K562 (cell line): ENCODE data around the gene PREX1. TPM values are rescaled to one million over a fixed set of nuclear protein-coding genes. Genes with fewer than 3 reads are reported as not detected.

Experiments used
- ATAC-seq: fragments of 200-7000 bp; cut with Tn5 transposase; 3 replicates; pipeline ENCODE4 v1.9.1; 2020; ENCODE audit warnings: moderate library complexity
- BruUV-seq: library from RNA; stranded (reverse); fragments of 400-500 nt; replicated peaks from 2 replicates; lab custom pipeline; 2021; lab: Mats Ljungman, UMichigan
- CTCF ChIA-PET: fragments of 300-600 bp; formaldehyde crosslinking; extraction: SDS; loops from one replicate; lab custom pipeline; 2021; ENCODE audit warnings: low intra/inter-chr PET ratio; lab: Yijun Ruan, JAX
- POLR2A ChIA-PET: fragments of 300-600, 350-650 bp; sonication (Branson Sonifier 250); formaldehyde crosslinking; extraction: SDS; loops from one replicate; lab custom pipeline; 2021; ENCODE audit warnings: antibody characterized with exemption, inconsistent platforms; lab: Yijun Ruan, JAX
- DNase-seq, 4 experiments: peaks; one replicate each; pipeline versions ENCODE4 v3.0.0 to v3.0.0-alpha.2; 2011 to 2018; ENCODE audit warnings: low spot score in 3 of 4, mixed read lengths in 3 of 4; ENCODE audit errors: extremely low read depth in 1 of 4
- FAIRE-seq: peaks from 2 replicates; lab custom pipeline; 2011; peaks lifted over from hg19 to GRCh38; lab: Jason Lieb, UNC
- H2AFZ ChIP-seq: 2 replicates; pipeline ENCODE4 v1.6.0; 2011; ENCODE audit warnings: low read depth, low read length, control low read depth, inconsistent platforms
- H3K27ac ChIP-seq: fragments of 200-600 bp; 3 replicates; pipeline ENCODE4 v1.8.0; 2011; ENCODE audit warnings: low read depth, mild to moderate bottlenecking, control low read depth, inconsistent platforms, low read length, moderate library complexity, mixed read lengths; ENCODE audit errors: extremely low read depth
- H3K27me3 ChIP-seq, 2 experiments: fragments of 300-600 bp in 1 of 2; 2 replicates in 1 of 2; 3 replicates in 1 of 2; pipeline versions ENCODE4 v1.6.0 to v1.8.0; 2011; ENCODE audit warnings: inconsistent platforms in 2 of 2, low read length in 2 of 2, mild to moderate bottlenecking in 1 of 2, mixed read lengths in 1 of 2, moderate library complexity in 1 of 2; ENCODE audit not compliant: control insufficient read depth in 2 of 2, insufficient read depth in 2 of 2
- H3K36me3 ChIP-seq: fragments of 300-600 bp; 3 replicates; pipeline ENCODE4 v1.8.0; 2011; ENCODE audit warnings: mild to moderate bottlenecking, low read length, inconsistent platforms; ENCODE audit not compliant: control insufficient read depth, insufficient read depth
- H3K4me1 ChIP-seq, 2 experiments: fragments of 200-600 bp in 1 of 2; replicated peaks in 1 of 2; 2 replicates in 1 of 2; 3 replicates in 1 of 2; pipeline versions ENCODE4 v1.5.1 to v1.8.0; 2011; ENCODE audit warnings: inconsistent platforms in 2 of 2, low read length in 2 of 2, mild to moderate bottlenecking in 1 of 2, mixed read lengths in 1 of 2, moderate library complexity in 1 of 2; ENCODE audit not compliant: control insufficient read depth in 2 of 2, insufficient read depth in 2 of 2
- H3K4me2 ChIP-seq: 2 replicates; pipeline ENCODE4 v1.6.1; 2011; ENCODE audit warnings: low read length, control low read depth, inconsistent platforms, mixed read lengths; ENCODE audit not compliant: insufficient read depth
- H3K4me3 ChIP-seq: fragments of 200-600 bp; sonication (generic), shearing (Covaris generic); 2 replicates; pipeline ENCODE4 v1.5.1; 2016; ENCODE audit warnings: control low read depth, inconsistent platforms
- H3K79me2 ChIP-seq: fragments of 200-600 bp; 3 replicates; pipeline ENCODE4 v1.8.0; 2011; ENCODE audit warnings: low read length, inconsistent platforms; ENCODE audit not compliant: control insufficient read depth, insufficient read depth
- H3K9ac ChIP-seq, 2 experiments: 2 replicates each; pipeline versions ENCODE4 v1.6.0 to v1.6.1; 2011; ENCODE audit warnings: low read depth in 2 of 2, low read length in 2 of 2, control low read depth in 1 of 2, inconsistent platforms in 1 of 2, mild to moderate bottlenecking in 1 of 2, mixed read lengths in 1 of 2; ENCODE audit not compliant: insufficient read depth in 1 of 2
- H3K9me1 ChIP-seq: one replicate; pipeline ENCODE4 v1.6.0; 2011; ENCODE audit warnings: inconsistent platforms, mild to moderate bottlenecking, low read length, moderate library complexity; ENCODE audit not compliant: control insufficient read depth, insufficient read depth
- H3K9me3 ChIP-seq: replicated peaks from 2 replicates; pipeline ENCODE4 v1.5.1; 2011; ENCODE audit warnings: low read depth, low read length, inconsistent platforms; ENCODE audit not compliant: control insufficient read depth, insufficient read depth
- H4K20me1 ChIP-seq: replicated peaks from 2 replicates; pipeline ENCODE4 v1.6.1; 2011; ENCODE audit warnings: low read length, inconsistent platforms, mixed read lengths; ENCODE audit not compliant: control insufficient read depth, insufficient read depth
- BMI1 ChIP-seq: fragments of 150-350 bp; IDR thresholded peaks from 2 replicates; pipeline ENCODE4 v1.6.1; 2014; ENCODE audit warnings: low read length
- E2F8 ChIP-seq: fragments of 450-650 bp; IDR thresholded peaks from 2 replicates; pipeline ENCODE4 v1.7.1; 2018; ENCODE audit warnings: mild to moderate bottlenecking, low read depth; ENCODE audit not compliant: partially characterized antibody
- NR3C1 ChIP-seq: sonication (generic); formaldehyde crosslinking; IDR thresholded peaks from 2 replicates; pipeline ENCODE4 v1.8.1; 2022; ENCODE audit warnings: missing genetic modification reagents
- SMAD2 ChIP-seq: fragments of 150-350 bp; IDR thresholded peaks from 2 replicates; pipeline ENCODE4 v1.6.1; 2014; ENCODE audit warnings: low read depth, mild to moderate bottlenecking, low read length
- ZFP30 ChIP-seq: fragments of 250-450 bp; sonication (Bioruptor Pico); IDR thresholded peaks from 2 replicates; pipeline ENCODE4 v1.8.0; 2022; ENCODE audit warnings: moderate library complexity, mild to moderate bottlenecking, inconsistent platforms, borderline replicate concordance
- ZNF277 ChIP-seq: fragments of 250-450 bp; sonication (Bioruptor Pico); IDR thresholded peaks from 2 replicates; pipeline ENCODE4 v1.8.0; 2022; ENCODE audit warnings: inconsistent platforms, mild to moderate bottlenecking, moderate library complexity, borderline replicate concordance
- ZNF384 ChIP-seq: IDR thresholded peaks from 2 replicates; pipeline ENCODE4 v1.6.1; 2012; ENCODE audit warnings: low read depth, low read length, improper control_type of control experiment
- ZNF445 ChIP-seq: fragments of 250-450 bp; sonication (Bioruptor Pico); IDR thresholded peaks from 2 replicates; pipeline ENCODE4 v1.4.0; 2020; ENCODE audit warnings: low read depth, mild to moderate bottlenecking, moderate library complexity
- ZNF740 ChIP-seq, 3 experiments: fragments of 200-800 bp in 1 of 3; sonication (Bioruptor generic) in 1 of 3; sonication (generic) in 1 of 3; formaldehyde crosslinking in 1 of 3; IDR thresholded peaks; 2 replicates each; pipeline versions ENCODE4 v1.6.1 to v1.8.0; 2016 to 2022; ENCODE audit warnings: mild to moderate bottlenecking in 2 of 3, missing compliant biosample characterization in 2 of 3, missing genetic modification characterization in 2 of 3, missing genetic modification reagents in 1 of 3
- WGBS: fragments of 100-300 bp; shearing (Covaris generic); methylation state at CpG from one replicate; pipeline ENCODE4 v1.1.6; 2016; ENCODE audit warnings: low coverage, mixed read lengths; ENCODE audit not compliant: insufficient coverage; ENCODE audit errors: missing lambda C conversion rate; 5-methylcytosine and 5-hydroxymethylcytosine counted together
- in situ Hi-C: fragments of 300-500 bp; cut with MboI; formaldehyde crosslinking; loops from 4 replicates; pipeline ENCODE4 v1.15.0; 2018; ENCODE audit warnings: inconsistent platforms, mixed read lengths
- intact Hi-C: fragments of 100-400 bp; cut with micrococcal nuclease; formaldehyde crosslinking; loops from 2 replicates; pipeline ENCODE4 v1.14.2; 2022
- polyA plus RNA-seq, 8 experiments: library from polyadenylated mRNA; depleted of rRNA in 4 of 8; stranded (reverse) in 5 of 8; unstranded in 3 of 8; fragments of >200 nt; fragmentation: Nextera tagmentation in 2 of 8; fragmentation: Illumina TruSeq in 1 of 8; extraction: Ambion mirVana in 2 of 8; extraction: Trizol in 1 of 8; gene quantifications; 2 replicates each; pipeline versions ENCODE4 v1.2.1 to v1.2.3, GENCODE V29; 2011 to 2014; ENCODE audit warnings: inconsistent platforms in 1 of 8, missing spikeins in 1 of 8
- total RNA-seq, 7 experiments: library from RNA; depleted of rRNA in 6 of 7; stranded (reverse); fragments of >200 nt in 6 of 7; fragmentation: Illumina TruSeq in 2 of 7; extraction: Trizol in 2 of 7; gene quantifications; 2 replicates each; pipeline versions ENCODE4 v1.2.1 to v1.2.3, GENCODE V29; 2011 to 2021; ENCODE audit warnings: low replicate concordance in 1 of 7

PREX1 gene
- total and polyA plus RNA-seq, 9 of the 15 experiments (the other 6 are each of a cell fraction or from before 2014, with no cell fraction given), result 0.37 to 10.4 (median 4.8) TPM

- no peak; the same call in 2 of the 3 replicates for ATAC-seq
- peaks cover 7% of the 10 kb centered on the region for H4K20me1 ChIP-seq
- no peak overlapping the region for H3K4me3 ChIP-seq
- H3K9ac ChIP-seq, result no peak overlapping the region
- ChIA-PET POLR2A (interaction anchor here (0.6 kb wide), 4 partner anchors 10 to 88 kb away, joined by 3 read pairs; no protein-coding TSS in a partner anchor), CTCF (no interaction called here)
- H2AFZ ChIP-seq, result no peak overlapping the region
- peaks cover 3% of the 10 kb centered on the region for H3K9me1 ChIP-seq
- no peaks in the 10 kb centered on the region for H3K9me3 ChIP-seq
- no peaks in the 10 kb centered on the region for H3K79me2 ChIP-seq
- FAIRE-seq, result no peak
- intact Hi-C loops, result no loop called here
- no peaks in the 10 kb centered on the region for H3K36me3 ChIP-seq
- no peak overlapping the region for H3K27ac ChIP-seq
- WGBS, result 46% methylated on average over 10 of the region's 10 CpGs
- peaks cover 0 to 5% of the 10 kb centered on the region in 2 experiments; a peak in 2 of 5 replicates for H3K27me3 ChIP-seq
- H3K4me2 ChIP-seq, result no peak overlapping the region
- in situ Hi-C loops, result no loop called here
- DNase-seq, result no peak
- TF ChIP-seq E2F8 (no peak), ZNF277 (no peak), ZNF384 (no peak), BMI1 (no peak), ZNF445 (CRISPR knock-in tag) (no peak), NR3C1 (CRISPR knock-in tag) (no peak), ZFP30 (no peak), ZNF740 (CRISPR knock-in tag; IDR thresholded peaks at IDR 0.05) (no peak), ZNF740 (tag; IDR thresholded peaks at IDR 0.05) (no peak), SMAD2 (no peak)
- peaks cover 4 to 12% of the 10 kb centered on the region in 2 experiments for H3K4me1 ChIP-seq
- BruUV-seq, result no TSS peak
Measured at GRCh38 chr20:48801197-48801596, 26.6 kb downstream of the PREX1 start.
